ENCODE measurements around the gene KPNB1. TPM values are rescaled to one million over a fixed set of nuclear protein-coding genes. Genes with fewer than 3 reads are reported as not detected.

KPNB1 gene
- total and polyA plus RNA-seq, 2 of the 8 experiments (the other 6 are each of a cell fraction or from before 2014, with no cell fraction given) = 171 to 625 TPM

DNA sequence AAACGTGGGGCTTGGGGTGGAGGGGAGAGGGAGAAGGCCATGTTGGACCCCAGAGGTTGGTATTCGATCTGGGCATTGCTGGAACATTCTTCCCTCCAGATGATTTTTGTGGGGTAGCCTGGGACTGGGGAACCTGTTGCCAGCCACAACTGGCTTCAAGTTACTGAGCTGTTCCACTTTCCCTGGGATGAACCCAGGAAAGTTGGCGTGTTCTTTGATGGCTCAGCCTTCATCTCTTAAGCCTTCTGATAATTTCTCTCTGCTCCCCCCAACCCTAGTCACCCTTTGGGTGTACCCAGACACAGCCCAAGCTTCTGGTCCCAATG lies 85.4 kb downstream of the KPNB1 start (continued):
- TF ChIP-seq JUND (IDR thresholded peaks at IDR 0.05; ENCODE audit: low read length) = no peak
- TF ChIP-seq KDM1A (IDR thresholded peaks at IDR 0.05; ENCODE audit: borderline replicate concordance, low read length) = no peak
- no peak for TF ChIP-seq BRCA1 (IDR thresholded peaks at IDR 0.05; ENCODE audit: low read depth, low read length)
- TF ChIP-seq NRF1 (IDR thresholded peaks at IDR 0.05; ENCODE audit: low read depth, low read length) = no peak
- TF ChIP-seq GABPA (IDR thresholded peaks at IDR 0.05; ENCODE audit: borderline replicate concordance, insufficient read depth, low read length) = no peak
- no peak for TF ChIP-seq CHD2 (IDR thresholded peaks at IDR 0.05; ENCODE audit: low read length)
- TF ChIP-seq NANOG (IDR thresholded peaks at IDR 0.05; ENCODE audit: insufficient read depth, low read depth, low read length, poor library complexity, severe bottlenecking) = no peak
- no peak for TF ChIP-seq RFX5 (IDR thresholded peaks at IDR 0.05; ENCODE audit: borderline replicate concordance, low read depth, low read length)

Small RNAs within 50 kb of the gene (small RNA-seq; reads per million reads assigned to genes)
- gene AC015674.1 (ENCODE audit: insufficient read depth) = not detected

Other genes starting within 250 kb of the KPNB1 start
- gene NPEPPS, start 118.8 kb upstream of the KPNB1 start, total RNA-seq (2021; fragmentation: NEBNext Ultra II Directional; extraction: Animal tissue kit (Norgen Biotek cat#: 25700)) = 113 and 118 TPM in 2 replicates
- gene NPEPPS, start 118.8 kb upstream of the KPNB1 start, polyA plus RNA-seq (2011; rRNA removed) = 53.6 and 56.5 TPM in 2 replicates
- gene TBKBP1, start 44.2 kb downstream of the KPNB1 start, total RNA-seq (2021; fragmentation: NEBNext Ultra II Directional; extraction: Animal tissue kit (Norgen Biotek cat#: 25700)) = 15.1 and 16.7 TPM in 2 replicates
- gene TBKBP1, start 44.2 kb downstream of the KPNB1 start, polyA plus RNA-seq (2011; rRNA removed) = 6.3 and 9.3 TPM in 2 replicates
- gene TBX21, start 83.3 kb downstream of the KPNB1 start, total RNA-seq (2021; fragmentation: NEBNext Ultra II Directional; extraction: Animal tissue kit (Norgen Biotek cat#: 25700)) = not detected in 2 replicates
- gene TBX21, start 83.3 kb downstream of the KPNB1 start, polyA plus RNA-seq (2011; rRNA removed) = 0.05 TPM in 1 of 2 replicates, not detected in the other
- 8.9 and 9.6 TPM in 2 replicates for gene OSBPL7, start 171.9 kb downstream of the KPNB1 start, total RNA-seq (2021; fragmentation: NEBNext Ultra II Directional; extraction: Animal tissue kit (Norgen Biotek cat#: 25700))
- gene OSBPL7, start 171.9 kb downstream of the KPNB1 start, polyA plus RNA-seq (2011; rRNA removed) = 7.2 and 10.0 TPM in 2 replicates
- gene MRPL10, start 181.6 kb downstream of the KPNB1 start, total RNA-seq (2021; fragmentation: NEBNext Ultra II Directional; extraction: Animal tissue kit (Norgen Biotek cat#: 25700)) = 83.0 and 85.3 TPM in 2 replicates
- 213 and 214 TPM in 2 replicates for gene MRPL10, start 181.6 kb downstream of the KPNB1 start, polyA plus RNA-seq (2011; rRNA removed)
- 0.36 TPM in 1 of 2 replicates, not detected in the other for gene LRRC46, start 181.8 kb downstream of the KPNB1 start, total RNA-seq (2021; fragmentation: NEBNext Ultra II Directional; extraction: Animal tissue kit (Norgen Biotek cat#: 25700))
- gene LRRC46, start 181.8 kb downstream of the KPNB1 start, polyA plus RNA-seq (2011; rRNA removed) = 0.16 and 0.18 TPM in 2 replicates
- gene SCRN2, start 191.4 kb downstream of the KPNB1 start, total RNA-seq (2021; fragmentation: NEBNext Ultra II Directional; extraction: Animal tissue kit (Norgen Biotek cat#: 25700)) = 24.4 and 27.4 TPM in 2 replicates
- 42.3 and 61.1 TPM in 2 replicates for gene SCRN2, start 191.4 kb downstream of the KPNB1 start, polyA plus RNA-seq (2011; rRNA removed)
- 1.5 and 1.6 TPM in 2 replicates for gene SP6, start 201.2 kb downstream of the KPNB1 start, total RNA-seq (2021; fragmentation: NEBNext Ultra II Directional; extraction: Animal tissue kit (Norgen Biotek cat#: 25700))
- gene SP6, start 201.2 kb downstream of the KPNB1 start, polyA plus RNA-seq (2011; rRNA removed) = 1.2 and 1.5 TPM in 2 replicates
- gene SP2, start 246.3 kb downstream of the KPNB1 start, total RNA-seq (2021; fragmentation: NEBNext Ultra II Directional; extraction: Animal tissue kit (Norgen Biotek cat#: 25700)) = 11.0 and 13.8 TPM in 2 replicates
- 5.6 and 9.5 TPM in 2 replicates for gene SP2, start 246.3 kb downstream of the KPNB1 start, polyA plus RNA-seq (2011; rRNA removed)